Panc1 (cell line): Measurements from ENCODE around the gene CNDP1. TPM values are rescaled to one million over a fixed set of nuclear protein-coding genes. Genes with fewer than 3 reads are reported as not detected.

Source experiments
- ATAC-seq: fragments of 200-7000 bp; cut with Tn5 transposase; 2 replicates; pipeline ENCODE4 v1.9.1; 2020; ENCODE audit warnings: mild to moderate bottlenecking, moderate library complexity
- BruUV-seq: library from RNA; stranded (reverse); fragments of 400-500 nt; replicated peaks from 2 replicates; lab custom pipeline; 2021; lab: Mats Ljungman, UMichigan
- CTCF ChIA-PET: fragments of 300-600 bp; sonication (Branson Sonifier 250); formaldehyde crosslinking; loops from one replicate; lab custom pipeline; 2022; ENCODE audit warnings: antibody characterized with exemption; lab: Charles Lee
- POLR2A ChIA-PET: fragments of 300-600 bp; sonication (Branson Sonifier 250); formaldehyde crosslinking; loops from one replicate; lab custom pipeline; 2022; ENCODE audit warnings: antibody characterized with exemption; lab: Charles Lee
- DNase-seq: peaks from one replicate; pipeline ENCODE4 v3.0.0-alpha.2; 2010; ENCODE audit warnings: low read depth, low spot score
- H3K27ac ChIP-seq: 2 replicates; pipeline ENCODE4 v1.5.1; 2011; ENCODE audit warnings: mild to moderate bottlenecking, low read length, inconsistent platforms
- H3K27me3 ChIP-seq: fragments of 200-500 bp; sonication (Bioruptor generic); 2 replicates; pipeline ENCODE4 v1.6.0; 2014; ENCODE audit warnings: low read length, inconsistent platforms; ENCODE audit not compliant: control insufficient read depth, insufficient read depth
- H3K36me3 ChIP-seq: fragments of 200-500 bp; sonication (Bioruptor generic); 2 replicates; pipeline ENCODE4 v1.5.1; 2014; ENCODE audit warnings: inconsistent platforms, mild to moderate bottlenecking, low read length, moderate library complexity; ENCODE audit not compliant: control insufficient read depth, insufficient read depth
- H3K4me1 ChIP-seq: 2 replicates; pipeline ENCODE4 v1.5.1; 2011; ENCODE audit warnings: inconsistent platforms, mild to moderate bottlenecking, low read length, moderate library complexity; ENCODE audit not compliant: control insufficient read depth, insufficient read depth
- H3K4me3 ChIP-seq, 2 experiments: 2 replicates each; pipeline ENCODE4 v1.5.1; 2011 to 2012; ENCODE audit warnings: low read depth in 2 of 2, low read length in 2 of 2, mild to moderate bottlenecking in 2 of 2, inconsistent platforms in 1 of 2, moderate library complexity in 1 of 2
- H3K9me3 ChIP-seq: fragments of 200-500 bp; sonication (Bioruptor generic); 2 replicates; pipeline ENCODE4 v1.5.1; 2014; ENCODE audit warnings: low read depth, mild to moderate bottlenecking, inconsistent platforms, low read length, moderate library complexity; ENCODE audit not compliant: control insufficient read depth, insufficient read depth
- POLR2AphosphoS5 ChIP-seq: IDR thresholded peaks from 2 replicates; pipeline ENCODE4 v1.6.1; 2012; ENCODE audit warnings: mild to moderate bottlenecking, low read depth, low read length, moderate library complexity
- SIN3A ChIP-seq: IDR thresholded peaks from 2 replicates; pipeline ENCODE4 v1.6.1; 2012; ENCODE audit warnings: low read depth, mild to moderate bottlenecking, low read length, moderate library complexity, borderline replicate concordance; ENCODE audit not compliant: insufficient read depth
- TCF7L2 ChIP-seq: IDR thresholded peaks from 2 replicates; pipeline ENCODE4 v1.6.1; 2011; ENCODE audit warnings: mild to moderate bottlenecking, low read depth, low read length, inconsistent platforms
- in situ Hi-C: cut with HindIII; loops from 2 replicates; pipeline ENCODE4 v1.10.0; 2016; ENCODE audit warnings: low sequenced_read_pairs, low pct_unique_long_range_greater_than_20kb
- intact Hi-C: fragments of 100-400 bp; cut with micrococcal nuclease; formaldehyde crosslinking; loops from one replicate; pipeline ENCODE4 v1.10.0; 2022; ENCODE audit not compliant: unreplicated experiment
- total RNA-seq: library from RNA; stranded (reverse); gene quantifications from one replicate; pipeline ENCODE4 v1.2.1, GENCODE V29; 2021; ENCODE audit not compliant: unreplicated experiment
- TF ChIP-seq, protein P1 (sequence below): fragments of 450-650 bp; IDR thresholded peaks from 2 replicates; pipeline ENCODE4 v1.5.1; 2017; ENCODE audit warnings: mild to moderate bottlenecking
- TF ChIP-seq, protein P2 (sequence below), 2 experiments: IDR thresholded peaks; 2 replicates each; pipeline ENCODE4 v1.6.1; 2011 to 2012; ENCODE audit warnings: low read depth in 2 of 2, control low read depth in 1 of 2, low read length in 1 of 2, mild to moderate bottlenecking in 1 of 2, moderate library complexity in 1 of 2; ENCODE audit not compliant: insufficient read depth in 1 of 2

The CNDP1 gene
- total RNA-seq, 1 experiment from 2014 or later: not detected

DNA sequence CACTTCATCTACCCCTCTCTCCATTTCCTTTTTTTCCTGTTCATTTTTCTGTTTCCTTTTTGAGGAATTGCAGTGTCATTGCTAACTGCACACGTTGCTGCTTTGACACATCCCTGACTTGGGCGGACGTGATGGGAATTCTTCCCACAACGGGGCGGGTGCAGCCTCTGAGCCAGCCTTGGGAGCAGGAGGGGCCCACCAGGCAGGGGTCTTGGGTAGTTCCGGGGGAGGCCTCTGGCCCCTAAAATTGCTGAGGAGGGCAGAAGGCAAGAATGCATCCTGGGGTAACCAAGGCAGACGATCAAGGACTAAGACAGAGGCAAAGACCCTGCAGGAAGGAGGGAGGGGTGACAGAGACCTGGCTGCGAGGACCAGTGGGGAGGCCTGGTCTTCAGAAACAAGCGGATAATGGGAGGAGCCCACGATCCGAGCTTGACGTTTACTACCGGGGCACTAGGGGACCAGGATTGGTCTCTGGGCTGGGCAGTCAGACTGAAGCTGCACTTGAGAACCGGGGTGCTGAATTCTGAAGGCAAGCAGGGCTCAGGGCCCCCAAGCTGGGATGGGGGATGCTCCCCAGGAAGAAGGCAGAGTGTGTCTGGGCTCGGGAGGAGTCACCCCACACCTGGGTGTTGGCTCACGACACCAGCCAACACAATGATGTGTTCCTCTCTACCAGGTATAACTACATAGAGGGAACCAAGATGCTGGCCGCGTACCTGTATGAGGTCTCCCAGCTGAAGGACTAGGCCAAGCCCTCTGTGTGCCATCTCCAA is 14.8 kb upstream of the CNDP1 start:
- POLR2A ChIA-PET: no interaction called here

DNA sequence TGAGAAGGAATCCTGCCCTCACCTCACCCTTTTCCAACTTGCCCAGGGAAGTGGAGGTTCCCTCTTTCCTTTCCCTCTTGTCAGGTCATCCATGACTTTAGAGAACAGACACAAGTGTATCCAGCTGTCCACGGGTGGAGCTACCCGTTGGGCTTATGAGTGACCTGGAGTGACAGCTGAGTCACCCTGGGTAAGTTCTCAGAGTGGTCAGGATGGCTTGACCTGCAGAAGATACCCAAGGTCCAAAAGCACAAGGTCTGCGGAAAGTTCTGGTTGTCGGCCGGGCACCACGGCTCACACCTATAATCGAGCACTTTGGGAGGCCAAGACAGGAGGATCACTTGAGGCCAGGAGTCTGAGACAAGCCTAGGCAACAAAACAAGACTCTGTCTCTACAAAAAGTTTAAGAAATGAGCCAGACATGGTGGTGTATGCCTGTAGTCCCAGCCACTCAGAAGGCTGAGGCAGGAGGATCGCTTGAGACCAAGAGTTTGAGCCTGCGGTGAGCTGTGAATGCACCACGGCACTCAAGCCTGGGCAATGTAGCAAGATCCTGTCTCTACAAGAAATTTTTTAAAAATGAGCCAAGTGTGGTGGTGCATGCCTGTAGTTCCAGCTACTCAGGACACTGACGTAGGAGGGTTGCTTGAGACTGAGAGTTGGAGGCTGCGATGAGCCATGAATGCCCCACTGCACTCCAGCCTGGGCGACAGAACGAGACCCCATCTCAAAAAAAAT is 14.0 kb upstream of the CNDP1 start:
- ChIA-PET POLR2A (no interaction called here), CTCF (no interaction called here)
- ATAC-seq (no peak), DNase-seq (no peak)
- H3K27ac ChIP-seq: no peak overlapping the region
- no peaks in the 10 kb centered on the region for H3K27me3 ChIP-seq
- no peaks in the 10 kb centered on the region for H3K9me3 ChIP-seq
- no peak overlapping the region for H3K4me3 ChIP-seq
- H3K36me3 ChIP-seq: no peaks in the 10 kb centered on the region; the same call in 1 of the 2 replicates
- BruUV-seq: TSS peak; percentile 96
- TF ChIP-seq, protein P1, sequence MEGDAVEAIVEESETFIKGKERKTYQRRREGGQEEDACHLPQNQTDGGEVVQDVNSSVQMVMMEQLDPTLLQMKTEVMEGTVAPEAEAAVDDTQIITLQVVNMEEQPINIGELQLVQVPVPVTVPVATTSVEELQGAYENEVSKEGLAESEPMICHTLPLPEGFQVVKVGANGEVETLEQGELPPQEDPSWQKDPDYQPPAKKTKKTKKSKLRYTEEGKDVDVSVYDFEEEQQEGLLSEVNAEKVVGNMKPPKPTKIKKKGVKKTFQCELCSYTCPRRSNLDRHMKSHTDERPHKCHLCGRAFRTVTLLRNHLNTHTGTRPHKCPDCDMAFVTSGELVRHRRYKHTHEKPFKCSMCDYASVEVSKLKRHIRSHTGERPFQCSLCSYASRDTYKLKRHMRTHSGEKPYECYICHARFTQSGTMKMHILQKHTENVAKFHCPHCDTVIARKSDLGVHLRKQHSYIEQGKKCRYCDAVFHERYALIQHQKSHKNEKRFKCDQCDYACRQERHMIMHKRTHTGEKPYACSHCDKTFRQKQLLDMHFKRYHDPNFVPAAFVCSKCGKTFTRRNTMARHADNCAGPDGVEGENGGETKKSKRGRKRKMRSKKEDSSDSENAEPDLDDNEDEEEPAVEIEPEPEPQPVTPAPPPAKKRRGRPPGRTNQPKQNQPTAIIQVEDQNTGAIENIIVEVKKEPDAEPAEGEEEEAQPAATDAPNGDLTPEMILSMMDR: no peak
- no peak for TF ChIP-seq SIN3A
- no peak for TF ChIP-seq TCF7L2
- TF ChIP-seq, protein P2, sequence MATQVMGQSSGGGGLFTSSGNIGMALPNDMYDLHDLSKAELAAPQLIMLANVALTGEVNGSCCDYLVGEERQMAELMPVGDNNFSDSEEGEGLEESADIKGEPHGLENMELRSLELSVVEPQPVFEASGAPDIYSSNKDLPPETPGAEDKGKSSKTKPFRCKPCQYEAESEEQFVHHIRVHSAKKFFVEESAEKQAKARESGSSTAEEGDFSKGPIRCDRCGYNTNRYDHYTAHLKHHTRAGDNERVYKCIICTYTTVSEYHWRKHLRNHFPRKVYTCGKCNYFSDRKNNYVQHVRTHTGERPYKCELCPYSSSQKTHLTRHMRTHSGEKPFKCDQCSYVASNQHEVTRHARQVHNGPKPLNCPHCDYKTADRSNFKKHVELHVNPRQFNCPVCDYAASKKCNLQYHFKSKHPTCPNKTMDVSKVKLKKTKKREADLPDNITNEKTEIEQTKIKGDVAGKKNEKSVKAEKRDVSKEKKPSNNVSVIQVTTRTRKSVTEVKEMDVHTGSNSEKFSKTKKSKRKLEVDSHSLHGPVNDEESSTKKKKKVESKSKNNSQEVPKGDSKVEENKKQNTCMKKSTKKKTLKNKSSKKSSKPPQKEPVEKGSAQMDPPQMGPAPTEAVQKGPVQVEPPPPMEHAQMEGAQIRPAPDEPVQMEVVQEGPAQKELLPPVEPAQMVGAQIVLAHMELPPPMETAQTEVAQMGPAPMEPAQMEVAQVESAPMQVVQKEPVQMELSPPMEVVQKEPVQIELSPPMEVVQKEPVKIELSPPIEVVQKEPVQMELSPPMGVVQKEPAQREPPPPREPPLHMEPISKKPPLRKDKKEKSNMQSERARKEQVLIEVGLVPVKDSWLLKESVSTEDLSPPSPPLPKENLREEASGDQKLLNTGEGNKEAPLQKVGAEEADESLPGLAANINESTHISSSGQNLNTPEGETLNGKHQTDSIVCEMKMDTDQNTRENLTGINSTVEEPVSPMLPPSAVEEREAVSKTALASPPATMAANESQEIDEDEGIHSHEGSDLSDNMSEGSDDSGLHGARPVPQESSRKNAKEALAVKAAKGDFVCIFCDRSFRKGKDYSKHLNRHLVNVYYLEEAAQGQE (IDR thresholded peaks at IDR 0.05; ENCODE audit: insufficient read depth in 1 of 2, low read depth in 2 of 2, low read length in 1 of 2): no peak
- no peak for TF ChIP-seq POLR2AphosphoS5
- in situ Hi-C loops (no loop called here), intact Hi-C loops (no loop called here)
- H3K4me1 ChIP-seq: no peaks in the 10 kb centered on the region

More for the DNA sequence above, 14.8 kb upstream of the CNDP1 start:
- H3K27ac ChIP-seq: no peak overlapping the region
- ATAC-seq: no peak
- intact Hi-C loops (no loop called here), in situ Hi-C loops (no loop called here)
- H3K27me3 ChIP-seq: no peaks in the 10 kb centered on the region
- TF ChIP-seq SIN3A (no peak), POLR2AphosphoS5 (no peak; the same call in 1 of the 2 replicates), TCF7L2 (no peak)
- TF ChIP-seq, protein P1: no peak
- TF ChIP-seq, protein P2 (IDR thresholded peaks at IDR 0.05; ENCODE audit: insufficient read depth in 1 of 2, low read depth in 2 of 2, low read length in 1 of 2): no peak
- no peak for DNase-seq
- H3K4me1 ChIP-seq: no peaks in the 10 kb centered on the region
- BruUV-seq: no TSS peak
- H3K36me3 ChIP-seq: no peaks in the 10 kb centered on the region; the same call in 1 of the 2 replicates
- H3K4me3 ChIP-seq: no peak overlapping the region
- H3K9me3 ChIP-seq: no peaks in the 10 kb centered on the region
- CTCF ChIA-PET: no interaction called here
